Neural cell (in vitro differentiated cells): ENCODE results near the gene ADCY1. TPM values are rescaled to one million over a fixed set of nuclear protein-coding genes. Genes with fewer than 3 reads are reported as not detected.

Experiments used
- H2AFZ ChIP-seq: fragments of 200-600, 300-800 bp; sonication (generic), shearing (Covaris generic); 2 replicates; pipeline ENCODE4 v1.6.0; 2014; ENCODE audit warnings: low read depth, mild to moderate bottlenecking, antibody characterized with exemption, low read length, moderate library complexity
- H3F3A ChIP-seq: fragments of 200-600 bp; shearing (Covaris generic); 2 replicates; pipeline ENCODE4 v1.6.1; 2016; ENCODE audit warnings: mild to moderate bottlenecking, moderate library complexity, mixed read lengths, antibody characterized with exemption, low read length; ENCODE audit not compliant: insufficient read depth, poor library complexity, severe bottlenecking
- H3K27ac ChIP-seq: fragments of 200-600, 300-800 bp; sonication (generic), shearing (Covaris generic); 2 replicates; pipeline ENCODE4 v1.5.1; 2014; ENCODE audit warnings: mild to moderate bottlenecking, low read length, moderate library complexity
- H3K27me3 ChIP-seq: fragments of 300-800, 200-600 bp; sonication (generic), shearing (Covaris generic); 2 replicates; pipeline ENCODE4 v1.6.0; 2014; ENCODE audit warnings: mild to moderate bottlenecking, low read depth, low read length, moderate library complexity; ENCODE audit not compliant: insufficient read depth
- H3K36me3 ChIP-seq: fragments of 300-800, 200-600 bp; sonication (generic), shearing (Covaris generic); 2 replicates; pipeline ENCODE4 v1.5.1; 2014; ENCODE audit warnings: mild to moderate bottlenecking, antibody characterized with exemption, low read length, moderate library complexity; ENCODE audit not compliant: insufficient read depth
- H3K4me2 ChIP-seq: fragments of 300-800, 200-600 bp; sonication (generic), shearing (Covaris generic); 2 replicates; pipeline ENCODE4 v1.6.0; 2014; ENCODE audit warnings: mild to moderate bottlenecking, low read length
- H3K4me3 ChIP-seq: fragments of 300-800, 200-600 bp; sonication (generic), shearing (Covaris generic); 2 replicates; pipeline ENCODE4 v1.5.1; 2014; ENCODE audit warnings: mild to moderate bottlenecking, low read length, moderate library complexity
- H3K79me2 ChIP-seq: fragments of 200-600 bp; shearing (Covaris generic); replicated peaks from 2 replicates; pipeline ENCODE4 v1.6.0; 2014; ENCODE audit warnings: mild to moderate bottlenecking, low read length, moderate library complexity; ENCODE audit not compliant: insufficient read depth
- H3K9ac ChIP-seq: fragments of 300-800, 200-600 bp; sonication (generic), shearing (Covaris generic); 2 replicates; pipeline ENCODE4 v1.6.1; 2016; ENCODE audit warnings: mild to moderate bottlenecking, low read length, mixed read lengths
- H3K9me2 ChIP-seq: fragments of 200-600 bp; shearing (Covaris generic); 2 replicates; pipeline ENCODE4 v1.6.1; 2016; ENCODE audit warnings: mild to moderate bottlenecking, low read length, mixed read lengths; ENCODE audit not compliant: insufficient read depth
- H3K9me3 ChIP-seq: fragments of 200-600, 300-800 bp; sonication (generic), shearing (Covaris generic); 2 replicates; pipeline ENCODE4 v1.6.1; 2016; ENCODE audit warnings: mild to moderate bottlenecking, mixed run types, low read length, moderate library complexity, mixed read lengths
- H4K20me1 ChIP-seq: fragments of 200-600 bp; shearing (Covaris generic); 2 replicates; pipeline ENCODE4 v1.6.1; 2016; ENCODE audit warnings: mild to moderate bottlenecking, mixed run types; ENCODE audit not compliant: insufficient read depth
- EP300 ChIP-seq: fragments of 450-650 bp; conservative IDR thresholded peaks from 2 replicates; pipeline ENCODE4 v1.6.1; 2014; ENCODE audit warnings: antibody characterized with exemption, mild to moderate bottlenecking, moderate library complexity; ENCODE audit not compliant: poor library complexity, severe bottlenecking
- EZH2 ChIP-seq: fragments of 200-600, 300-800 bp; shearing (Covaris generic), sonication (generic); IDR thresholded peaks from 2 replicates; pipeline ENCODE4 v1.6.1; 2014; ENCODE audit warnings: antibody characterized with exemption, low read length, borderline replicate concordance, mild to moderate bottlenecking; ENCODE audit not compliant: insufficient read depth, poor library complexity, severe bottlenecking
- MXI1 ChIP-seq: fragments of 450-650 bp; conservative IDR thresholded peaks from 2 replicates; pipeline ENCODE4 v1.6.1; 2014; ENCODE audit warnings: antibody characterized with exemption, mild to moderate bottlenecking; ENCODE audit not compliant: poor library complexity, severe bottlenecking
- POLR2AphosphoS5 ChIP-seq: IDR thresholded peaks from 2 replicates; pipeline ENCODE4 v1.6.1; 2012
- RAD21 ChIP-seq: fragments of 450-650 bp; conservative IDR thresholded peaks from 2 replicates; pipeline ENCODE4 v1.6.1; 2014; ENCODE audit warnings: antibody characterized with exemption, mild to moderate bottlenecking, moderate library complexity
- SMC3 ChIP-seq: fragments of 450-650 bp; conservative IDR thresholded peaks from 2 replicates; pipeline ENCODE4 v1.6.1; 2014; ENCODE audit warnings: antibody characterized with exemption, mild to moderate bottlenecking, moderate library complexity; ENCODE audit not compliant: poor library complexity
- TAF1 ChIP-seq: IDR thresholded peaks from 2 replicates; pipeline ENCODE4 v1.6.1; 2012; ENCODE audit warnings: low read depth
- polyA plus RNA-seq: library from polyadenylated mRNA; depleted of rRNA; stranded (reverse); fragments of >200 nt; gene quantifications from 2 replicates; pipeline ENCODE4 v1.2.3, GENCODE V29; 2014
- TF ChIP-seq, protein P1 (sequence below): IDR thresholded peaks from 2 replicates; pipeline ENCODE4 v1.6.1; 2012; ENCODE audit warnings: borderline replicate concordance
- TF ChIP-seq, protein P2 (sequence below): fragments of 450-650 bp; IDR thresholded peaks from 2 replicates; pipeline ENCODE4 v1.5.1; 2014; ENCODE audit warnings: antibody characterized with exemption, mild to moderate bottlenecking, moderate library complexity; ENCODE audit not compliant: poor library complexity, severe bottlenecking

The ADCY1 gene
- polyA plus RNA-seq, 1 donor from 2014 or later = 14.8 TPM

DNA sequence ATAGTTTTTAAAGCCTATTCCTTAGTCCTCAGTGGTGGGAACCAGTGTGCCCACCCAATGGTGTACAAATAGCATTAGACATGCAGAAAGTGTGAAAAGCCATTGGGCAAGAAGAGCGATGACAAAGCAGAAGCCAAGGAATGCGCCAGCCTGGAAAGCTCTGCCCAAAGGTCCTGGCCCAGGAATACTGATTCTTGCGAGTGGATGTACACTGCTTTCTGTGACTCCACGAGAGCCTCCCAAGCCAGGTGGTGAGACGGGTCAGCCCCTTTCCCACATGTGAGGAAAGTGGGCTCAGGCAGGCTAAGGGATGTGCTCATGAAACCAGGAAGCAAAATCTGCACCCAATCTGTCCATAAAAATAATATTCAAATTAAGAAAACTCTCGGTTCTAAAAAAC lies 106.6 kb downstream of the ADCY1 start:
- H3K9me3 ChIP-seq = no peaks in the 10 kb centered on the region
- no peak overlapping the region for H3K4me3 ChIP-seq
- no peak overlapping the region for H3K27ac ChIP-seq
- TF ChIP-seq EZH2 = no peak
- TF ChIP-seq RAD21 = no peak
- no peak for TF ChIP-seq TAF1
- no peak for TF ChIP-seq POLR2AphosphoS5
- TF ChIP-seq, protein P1, sequence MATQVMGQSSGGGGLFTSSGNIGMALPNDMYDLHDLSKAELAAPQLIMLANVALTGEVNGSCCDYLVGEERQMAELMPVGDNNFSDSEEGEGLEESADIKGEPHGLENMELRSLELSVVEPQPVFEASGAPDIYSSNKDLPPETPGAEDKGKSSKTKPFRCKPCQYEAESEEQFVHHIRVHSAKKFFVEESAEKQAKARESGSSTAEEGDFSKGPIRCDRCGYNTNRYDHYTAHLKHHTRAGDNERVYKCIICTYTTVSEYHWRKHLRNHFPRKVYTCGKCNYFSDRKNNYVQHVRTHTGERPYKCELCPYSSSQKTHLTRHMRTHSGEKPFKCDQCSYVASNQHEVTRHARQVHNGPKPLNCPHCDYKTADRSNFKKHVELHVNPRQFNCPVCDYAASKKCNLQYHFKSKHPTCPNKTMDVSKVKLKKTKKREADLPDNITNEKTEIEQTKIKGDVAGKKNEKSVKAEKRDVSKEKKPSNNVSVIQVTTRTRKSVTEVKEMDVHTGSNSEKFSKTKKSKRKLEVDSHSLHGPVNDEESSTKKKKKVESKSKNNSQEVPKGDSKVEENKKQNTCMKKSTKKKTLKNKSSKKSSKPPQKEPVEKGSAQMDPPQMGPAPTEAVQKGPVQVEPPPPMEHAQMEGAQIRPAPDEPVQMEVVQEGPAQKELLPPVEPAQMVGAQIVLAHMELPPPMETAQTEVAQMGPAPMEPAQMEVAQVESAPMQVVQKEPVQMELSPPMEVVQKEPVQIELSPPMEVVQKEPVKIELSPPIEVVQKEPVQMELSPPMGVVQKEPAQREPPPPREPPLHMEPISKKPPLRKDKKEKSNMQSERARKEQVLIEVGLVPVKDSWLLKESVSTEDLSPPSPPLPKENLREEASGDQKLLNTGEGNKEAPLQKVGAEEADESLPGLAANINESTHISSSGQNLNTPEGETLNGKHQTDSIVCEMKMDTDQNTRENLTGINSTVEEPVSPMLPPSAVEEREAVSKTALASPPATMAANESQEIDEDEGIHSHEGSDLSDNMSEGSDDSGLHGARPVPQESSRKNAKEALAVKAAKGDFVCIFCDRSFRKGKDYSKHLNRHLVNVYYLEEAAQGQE = no peak
- no peak for TF ChIP-seq SMC3
- TF ChIP-seq EP300 = no peak
- TF ChIP-seq MXI1 = no peak
- TF ChIP-seq, protein P2, sequence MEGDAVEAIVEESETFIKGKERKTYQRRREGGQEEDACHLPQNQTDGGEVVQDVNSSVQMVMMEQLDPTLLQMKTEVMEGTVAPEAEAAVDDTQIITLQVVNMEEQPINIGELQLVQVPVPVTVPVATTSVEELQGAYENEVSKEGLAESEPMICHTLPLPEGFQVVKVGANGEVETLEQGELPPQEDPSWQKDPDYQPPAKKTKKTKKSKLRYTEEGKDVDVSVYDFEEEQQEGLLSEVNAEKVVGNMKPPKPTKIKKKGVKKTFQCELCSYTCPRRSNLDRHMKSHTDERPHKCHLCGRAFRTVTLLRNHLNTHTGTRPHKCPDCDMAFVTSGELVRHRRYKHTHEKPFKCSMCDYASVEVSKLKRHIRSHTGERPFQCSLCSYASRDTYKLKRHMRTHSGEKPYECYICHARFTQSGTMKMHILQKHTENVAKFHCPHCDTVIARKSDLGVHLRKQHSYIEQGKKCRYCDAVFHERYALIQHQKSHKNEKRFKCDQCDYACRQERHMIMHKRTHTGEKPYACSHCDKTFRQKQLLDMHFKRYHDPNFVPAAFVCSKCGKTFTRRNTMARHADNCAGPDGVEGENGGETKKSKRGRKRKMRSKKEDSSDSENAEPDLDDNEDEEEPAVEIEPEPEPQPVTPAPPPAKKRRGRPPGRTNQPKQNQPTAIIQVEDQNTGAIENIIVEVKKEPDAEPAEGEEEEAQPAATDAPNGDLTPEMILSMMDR = no peak
- H2AFZ ChIP-seq = no peak overlapping the region
- H3K4me2 ChIP-seq = no peak overlapping the region
- H4K20me1 ChIP-seq = no peaks in the 10 kb centered on the region
- H3K79me2 ChIP-seq = no peaks in the 10 kb centered on the region
- no peaks in the 10 kb centered on the region for H3F3A ChIP-seq
- H3K9me2 ChIP-seq = no peaks in the 10 kb centered on the region
- H3K36me3 ChIP-seq = no peaks in the 10 kb centered on the region
- H3K9ac ChIP-seq = no peak overlapping the region
- H3K27me3 ChIP-seq = no peaks in the 10 kb centered on the region

DNA sequence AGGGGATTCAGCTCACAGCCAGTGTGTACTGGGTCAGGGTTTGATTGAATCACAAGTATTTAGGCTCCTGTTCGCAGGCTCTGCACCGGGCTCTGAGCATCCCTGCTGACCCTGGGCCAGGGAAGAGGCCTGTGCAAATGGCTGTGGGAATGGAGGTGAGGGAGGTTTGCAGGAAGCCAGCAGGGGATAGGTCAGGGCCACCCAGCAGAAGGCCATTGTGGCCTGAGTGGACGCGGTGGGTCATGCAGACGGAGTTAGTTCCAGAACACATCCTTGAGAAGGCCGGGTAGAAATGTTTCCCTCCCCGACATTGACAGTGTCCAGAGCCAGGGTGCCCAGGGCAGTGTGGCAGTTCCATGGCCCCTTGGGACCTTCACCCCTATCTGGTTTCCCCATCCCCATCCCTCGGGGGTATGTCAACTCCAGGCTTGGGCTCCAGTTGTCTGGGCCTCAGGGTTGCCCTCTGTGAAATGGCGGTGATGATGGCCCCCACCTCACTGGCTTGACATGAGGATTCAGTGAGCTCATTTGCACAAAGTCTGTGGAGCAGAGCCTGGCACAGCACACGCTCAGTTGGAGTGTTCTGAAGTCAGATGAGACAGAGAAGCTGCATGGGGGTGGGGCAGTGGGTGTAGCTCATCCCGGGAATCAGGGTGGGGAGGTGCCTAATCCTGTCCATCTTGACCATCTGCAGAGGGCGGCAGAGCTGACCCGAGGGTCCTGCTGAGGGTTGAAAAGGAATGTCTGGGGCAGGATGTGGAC lies 107.6 kb downstream of the ADCY1 start:
- Histone ChIP-seq H4K20me1 (no peaks in the 10 kb centered on the region), H2AFZ (no peak overlapping the region), H3K27ac (no peak overlapping the region), H3K9me3 (no peaks in the 10 kb centered on the region), H3F3A (no peaks in the 10 kb centered on the region), H3K9ac (no peak overlapping the region), H3K79me2 (no peaks in the 10 kb centered on the region), H3K9me2 (no peaks in the 10 kb centered on the region), H3K4me3 (no peak overlapping the region), H3K4me2 (no peak overlapping the region), H3K27me3 (no peaks in the 10 kb centered on the region), H3K36me3 (no peaks in the 10 kb centered on the region)
- TF ChIP-seq EZH2 (no peak), TAF1 (no peak), RAD21 (no peak), MXI1 (no peak), POLR2AphosphoS5 (no peak), EP300 (no peak), SMC3 (no peak)
- TF ChIP-seq, protein P2 = no peak
- TF ChIP-seq, protein P1 = no peak
